Activated CD4-positive, alpha-beta T cell treated with anti-CD3 and anti-CD28 coated beads for 4 hours (primary cell): ENCODE measurements around the gene JPH2.

ENCODE experiments used
- DNase-seq, 2 donors: peaks; one replicate each; pipeline ENCODE4 v3.0.0-alpha.2; 2020

Gene JPH2

DNA sequence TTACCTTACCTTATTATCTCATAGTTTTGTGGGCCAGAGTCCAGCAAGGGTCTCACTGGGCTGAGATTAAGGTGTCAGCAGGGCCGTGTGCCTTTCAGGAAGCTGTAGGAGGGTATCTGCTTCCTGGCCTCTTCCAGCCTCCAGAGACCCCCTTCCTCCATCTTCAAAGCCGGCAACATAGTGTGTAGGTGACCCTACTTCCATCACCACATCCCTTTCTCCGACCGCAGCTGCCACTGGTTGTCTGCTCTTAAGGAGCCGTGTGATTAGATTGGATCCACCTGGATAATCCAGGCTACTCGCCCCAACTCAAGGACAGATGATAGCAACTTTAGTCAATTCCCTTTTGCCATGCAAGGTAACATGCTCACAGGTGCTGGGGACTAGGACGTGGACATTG, 91.2 kb downstream of the JPH2 start:
- DNase-seq, result no peak

DNA sequence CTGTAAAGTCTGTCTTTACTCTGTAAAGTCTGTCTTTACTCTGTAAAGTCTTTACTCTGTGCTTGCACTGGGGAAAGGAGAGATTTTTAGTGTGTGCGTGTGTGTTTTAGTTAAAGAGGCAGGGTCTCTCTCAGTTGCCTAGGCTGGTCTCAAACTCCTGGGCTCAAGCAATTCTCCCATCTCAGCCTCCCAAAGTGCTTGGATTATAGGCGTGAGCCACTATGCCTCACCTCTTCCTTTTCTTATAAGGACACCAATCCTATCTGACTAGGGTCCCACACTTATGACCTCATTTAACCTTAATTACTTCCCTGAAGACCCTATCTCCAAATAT, 93.8 kb downstream of the JPH2 start:
- DNase-seq, result no peak

DNA sequence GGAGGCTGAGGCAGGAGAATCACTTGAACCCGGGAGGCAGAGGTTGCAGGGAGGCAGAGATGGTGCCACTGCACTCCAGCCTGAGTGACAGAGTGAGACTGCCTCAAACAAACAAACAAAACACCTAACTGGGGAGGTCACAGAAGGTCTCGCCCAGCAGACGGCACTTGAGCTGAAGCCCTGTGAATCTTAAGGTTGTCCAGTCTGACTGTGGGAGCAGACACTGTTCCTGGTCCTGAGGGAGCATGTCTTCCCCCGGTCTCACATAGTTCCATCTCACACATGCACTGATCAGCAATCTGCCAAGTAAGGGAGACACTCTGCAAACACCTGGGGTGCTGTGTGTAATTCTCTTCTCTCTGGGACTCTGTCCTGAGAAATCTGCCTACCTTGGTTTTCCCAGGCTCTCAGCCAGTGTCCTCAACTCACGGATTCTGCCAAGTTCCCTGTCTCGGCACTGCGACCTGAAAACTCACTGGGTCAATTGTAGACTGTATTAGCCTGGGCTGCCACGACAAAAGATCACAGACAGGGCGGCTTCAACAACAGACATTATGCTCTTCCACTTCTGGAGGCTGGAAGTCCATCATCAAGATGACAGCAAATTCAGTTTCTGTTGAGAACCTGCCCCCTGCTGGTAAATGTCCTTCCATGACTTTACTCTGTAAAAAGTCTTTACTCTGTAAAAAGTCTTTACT, 94.3 kb downstream of the JPH2 start:
- peak in 1 of 2 donors; percentile 40 for DNase-seq

DNA sequence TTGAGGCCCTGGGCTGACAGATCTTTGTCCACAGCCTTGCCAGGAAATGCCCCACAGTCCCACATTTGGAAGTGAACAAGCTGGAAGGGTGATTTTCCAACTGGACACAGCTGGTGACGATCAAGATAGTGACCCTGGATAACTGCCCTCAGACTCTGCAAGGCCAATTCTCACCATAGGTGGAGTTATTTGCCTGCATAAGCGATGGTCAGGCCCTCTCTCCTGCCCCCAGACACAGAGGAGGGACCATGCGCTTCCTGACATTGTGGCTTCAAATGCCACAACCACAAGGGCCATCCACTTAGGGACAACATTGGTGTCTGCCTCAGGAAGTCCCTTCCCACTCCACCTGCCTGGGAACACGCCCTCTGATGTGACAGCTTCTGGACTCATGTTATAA, 96.0 kb downstream of the JPH2 start:
- no peak for DNase-seq

GRCh38 chr20:44089987-44090674, 96.9 kb downstream of the JPH2 start:
- DNase-seq, result no peak

DNA sequence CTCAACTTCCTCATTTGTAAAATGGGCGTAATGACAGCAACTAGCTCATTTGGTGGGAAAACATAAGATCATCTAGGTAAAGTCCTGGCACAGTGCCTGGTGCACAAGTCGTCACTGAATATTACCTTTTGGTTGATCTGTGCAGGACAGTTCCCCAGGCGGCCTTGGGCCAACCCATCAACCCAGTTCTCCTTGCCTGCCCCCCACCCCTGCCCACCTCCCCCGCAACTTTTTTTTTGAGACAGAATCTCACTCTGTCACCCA, 99.2 kb downstream of the JPH2 start:
- DNase-seq, result no peak

GRCh38 chr20:44087051-44087856, 99.7 kb downstream of the JPH2 start:
- DNase-seq, result no peak

GRCh38 chr20:44085616-44086434, 101.2 kb downstream of the JPH2 start:
- no peak for DNase-seq

GRCh38 chr20:44084891-44085290, 102.1 kb downstream of the JPH2 start:
- DNase-seq, result no peak

- DNase-seq, result no peak
Observed at GRCh38 chr20:44084439-44084838, 102.5 kb downstream of the JPH2 start.

DNA sequence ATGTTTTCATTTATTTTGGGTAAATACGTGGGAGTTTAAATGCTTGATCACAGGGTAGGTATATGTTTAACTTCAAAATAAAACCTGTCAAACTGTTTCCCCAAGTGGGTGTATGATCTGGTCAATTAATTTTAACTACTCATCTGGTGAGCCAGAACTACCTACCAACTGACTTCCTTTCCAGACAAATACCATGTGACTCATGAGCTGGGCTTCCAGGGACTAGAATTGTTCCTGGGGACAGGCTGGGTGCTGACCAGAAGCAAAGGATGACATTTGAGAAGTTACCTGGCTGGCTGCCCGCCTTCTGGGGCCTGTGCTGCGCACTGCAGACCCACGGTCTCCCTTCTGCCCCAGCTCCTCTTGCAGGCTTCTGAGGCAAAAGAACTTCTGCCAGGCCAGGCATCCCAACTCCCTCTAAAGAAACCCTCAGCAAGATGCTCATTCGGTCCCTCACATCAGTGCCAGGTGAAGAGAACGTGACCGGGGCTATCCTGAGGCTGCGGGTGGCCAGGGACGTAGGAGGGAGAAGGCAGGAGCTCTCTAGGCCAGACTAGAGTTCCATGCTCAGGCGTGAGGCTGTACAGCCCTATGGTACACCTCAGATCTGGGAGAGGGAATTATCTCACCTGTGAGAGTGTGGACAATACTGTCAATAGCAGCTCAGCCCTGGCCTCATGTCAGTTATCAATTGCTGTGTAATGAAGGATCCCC, 103.6 kb downstream of the JPH2 start:
- DNase-seq, result no peak

- no peak for DNase-seq
Observed at GRCh38 chr20:44081888-44082287, 105.1 kb downstream of the JPH2 start.

DNA sequence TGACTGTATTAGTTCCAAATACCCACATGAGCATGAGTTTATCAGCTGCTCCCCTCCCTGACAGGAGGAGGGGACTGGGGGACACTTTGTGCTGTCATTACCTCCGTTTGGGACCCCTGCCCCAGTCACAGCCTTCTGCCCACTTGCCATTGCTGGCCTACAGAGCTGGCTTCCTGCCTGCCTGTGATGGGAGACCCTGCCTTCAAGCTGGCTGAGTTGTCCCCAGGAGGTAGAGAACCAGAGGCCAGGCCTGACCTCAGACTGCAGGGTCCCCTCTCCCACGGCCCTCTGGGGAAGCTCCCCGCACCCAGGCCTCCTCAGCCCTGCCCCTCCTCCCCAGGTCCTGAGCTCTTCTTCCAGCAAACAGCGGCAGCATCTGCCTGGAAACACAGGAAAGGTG, 105.5 kb downstream of the JPH2 start:
- no peak for DNase-seq

- peak; percentile 67 to 79 for DNase-seq
Observed at GRCh38 chr20:44080646-44081267, 106.2 kb downstream of the JPH2 start.

DNA sequence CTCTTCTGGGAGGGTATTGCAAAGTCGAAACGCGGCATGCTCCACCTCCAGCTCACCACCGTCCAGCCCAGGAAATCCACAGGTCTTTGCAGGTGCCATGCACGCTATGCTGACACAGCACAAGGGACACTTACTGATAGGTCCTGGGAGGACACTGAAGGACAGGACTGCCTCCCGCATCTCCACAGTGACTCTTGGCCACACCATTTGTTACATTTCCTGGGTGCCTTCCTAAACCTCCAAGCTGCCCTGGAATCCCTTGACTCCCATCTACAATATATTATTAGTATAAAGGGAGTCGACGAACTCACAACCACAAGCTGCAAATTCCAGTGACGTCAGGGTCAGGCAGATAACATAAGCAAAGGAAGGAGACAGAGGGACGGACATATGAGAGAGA, 106.9 kb downstream of the JPH2 start:
- DNase-seq, result no peak

DNA sequence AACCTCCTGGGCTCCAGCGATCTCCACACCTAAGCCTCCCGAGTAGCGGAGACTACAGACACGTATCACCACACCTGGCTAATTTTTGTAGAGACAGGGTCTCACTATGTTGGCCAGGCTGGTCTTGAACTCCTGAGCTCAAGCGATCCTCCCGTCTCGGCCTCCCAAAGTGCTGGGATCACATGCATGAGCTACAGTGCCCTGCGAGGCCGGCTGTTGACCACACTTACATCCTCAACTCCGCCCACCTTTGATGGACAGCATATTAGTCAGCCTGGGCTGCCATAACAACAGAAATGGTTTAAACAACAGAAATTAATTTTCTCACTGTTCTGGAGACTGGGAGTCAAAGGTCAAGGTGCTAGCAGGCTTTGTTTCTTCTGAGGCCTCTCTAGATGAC, 107.7 kb downstream of the JPH2 start:
- no peak for DNase-seq

- DNase-seq, result no peak
Observed at GRCh38 chr20:44075950-44076232, 111.1 kb downstream of the JPH2 start.

DNA sequence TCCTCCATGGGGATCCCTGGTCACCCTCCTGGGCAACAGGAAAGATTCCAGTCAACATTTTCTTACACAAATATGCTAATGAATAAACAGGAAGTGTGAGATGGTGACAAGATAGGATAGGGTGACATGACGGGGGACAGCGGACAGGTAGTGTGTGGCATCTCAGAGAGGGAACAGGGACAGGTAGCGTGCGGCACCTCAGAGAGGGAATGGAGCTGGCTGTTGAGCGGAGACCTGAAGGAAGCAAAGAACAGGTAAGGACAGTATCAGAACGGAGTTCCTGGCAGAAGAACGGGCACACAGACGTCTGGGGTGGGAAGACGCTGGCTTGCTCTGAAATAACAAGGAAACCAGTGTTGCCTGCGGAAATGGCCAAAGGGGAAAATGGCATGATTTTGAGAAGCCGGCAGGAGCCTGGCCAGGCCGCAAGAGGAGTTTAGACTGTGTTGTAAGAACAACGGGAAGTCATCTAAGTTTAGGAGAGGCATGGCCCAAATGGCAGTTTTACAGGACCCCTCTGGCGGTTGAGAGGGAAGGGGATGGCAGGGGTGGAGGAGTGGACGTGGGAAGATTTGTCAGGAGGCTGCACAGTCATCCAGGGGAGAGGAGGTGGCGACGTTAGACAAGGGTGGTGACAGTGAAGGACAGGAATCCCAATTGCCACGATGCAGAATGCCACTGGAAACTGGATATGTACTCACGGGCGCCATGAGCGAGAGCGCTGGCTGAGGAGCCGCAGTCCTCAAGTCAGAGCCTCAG, 111.6 kb downstream of the JPH2 start:
- DNase-seq, result no peak

- no peak for DNase-seq
Observed at GRCh38 chr20:44074252-44075151, 112.5 kb downstream of the JPH2 start.

DNA sequence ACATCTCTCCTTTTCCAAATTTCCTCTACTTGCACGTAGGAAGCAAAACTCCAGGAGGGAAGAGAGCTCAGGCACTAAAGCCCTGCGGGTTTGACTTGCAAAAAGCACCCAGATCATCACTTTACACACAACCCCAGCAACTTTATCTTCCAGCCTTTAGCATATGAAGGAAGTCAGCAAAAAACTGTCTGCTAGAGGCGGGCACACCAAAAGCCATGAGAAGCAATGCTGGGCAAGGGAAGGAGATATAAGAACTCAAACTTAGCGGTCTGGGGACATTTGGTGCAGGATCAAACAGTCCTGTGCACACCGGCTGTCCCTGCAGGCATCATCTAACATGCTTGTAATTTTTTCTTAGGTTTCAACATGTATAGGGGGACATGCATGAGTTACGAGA, 113.3 kb downstream of the JPH2 start:
- no peak for DNase-seq
